Neural progenitor cell (in vitro differentiated cells): ENCODE results near the gene TIAL1. TPM values are rescaled to one million over a fixed set of nuclear protein-coding genes. Genes with fewer than 3 reads are reported as not detected.

Experiments
- DNase-seq: peaks from one replicate; pipeline ENCODE4 v3.0.0-alpha.2; 2016; ENCODE audit warnings: low spot score
- H2AFZ ChIP-seq: fragments of 200-600 bp; sonication (generic); replicated peaks from 2 replicates; pipeline ENCODE4 v1.6.1; 2016; ENCODE audit warnings: antibody characterized with exemption
- H3F3A ChIP-seq: fragments of 200-600 bp; sonication (generic); 2 replicates; pipeline ENCODE4 v1.6.1; 2016; ENCODE audit warnings: antibody characterized with exemption, low read depth
- H3K27ac ChIP-seq: fragments of 200-600 bp; sonication (generic); 2 replicates; pipeline ENCODE4 v1.5.1; 2016; ENCODE audit warnings: mild to moderate bottlenecking
- H3K27me3 ChIP-seq: fragments of 200-600 bp; sonication (generic); 2 replicates; pipeline ENCODE4 v1.6.1; 2016; ENCODE audit warnings: mild to moderate bottlenecking, moderate library complexity
- H3K36me3 ChIP-seq: fragments of 200-600 bp; sonication (generic); 2 replicates; pipeline ENCODE4 v1.5.1; 2016
- H3K4me1 ChIP-seq: fragments of 200-600 bp; sonication (generic); 2 replicates; pipeline ENCODE4 v1.6.1; 2016; ENCODE audit warnings: mixed run types
- H3K4me2 ChIP-seq: fragments of 200-600 bp; sonication (generic); 2 replicates; pipeline ENCODE4 v1.6.1; 2016
- H3K4me3 ChIP-seq: fragments of 200-600 bp; sonication (generic); 2 replicates; pipeline ENCODE4 v1.5.1; 2016
- H3K79me2 ChIP-seq: fragments of 200-600 bp; sonication (generic); 2 replicates; pipeline ENCODE4 v1.6.1; 2016; ENCODE audit warnings: low read depth
- H3K9ac ChIP-seq: fragments of 200-600 bp; sonication (generic); 2 replicates; pipeline ENCODE4 v1.6.1; 2016
- H3K9me3 ChIP-seq: fragments of 200-600 bp; sonication (generic); 2 replicates; pipeline ENCODE4 v1.5.1; 2016; ENCODE audit warnings: low read depth
- H4K20me1 ChIP-seq: fragments of 200-600 bp; sonication (generic); 2 replicates; pipeline ENCODE4 v1.6.1; 2016; ENCODE audit warnings: low read depth
- H3K27ac Mint-ChIP-seq: 3 replicates; pipeline ENCODE4 v1.8.0; 2021; ENCODE audit warnings: mixed read lengths
- H3K27me3 Mint-ChIP-seq: 2 replicates; pipeline ENCODE4 v1.8.0; 2022; ENCODE audit warnings: low read depth, mild to moderate bottlenecking, inconsistent platforms, moderate library complexity, mixed read lengths; ENCODE audit not compliant: insufficient read depth
- H3K36me3 Mint-ChIP-seq: 3 replicates; pipeline ENCODE4 v1.8.0; 2021; ENCODE audit warnings: mixed read lengths
- H3K4me1 Mint-ChIP-seq: 3 replicates; pipeline ENCODE4 v1.8.0; 2021; ENCODE audit warnings: mixed read lengths
- H3K4me3 Mint-ChIP-seq: 3 replicates; pipeline ENCODE4 v1.8.0; 2021; ENCODE audit warnings: mild to moderate bottlenecking, moderate library complexity, mixed read lengths
- H3K9me3 Mint-ChIP-seq: 3 replicates; pipeline ENCODE4 v1.8.0; 2020; ENCODE audit warnings: mixed read lengths
- CTCF ChIP-seq: fragments of 200-600 bp; sonication (generic); IDR thresholded peaks from 2 replicates; pipeline ENCODE4 v1.5.1; 2017; ENCODE audit warnings: antibody characterized with exemption, mild to moderate bottlenecking
- EZH2 ChIP-seq: fragments of 200-600 bp; sonication (generic); IDR thresholded peaks from 2 replicates; pipeline ENCODE4 v1.6.1; 2017; ENCODE audit warnings: antibody characterized with exemption, mild to moderate bottlenecking, moderate library complexity
- EZH2phosphoT487 ChIP-seq: fragments of 200-600 bp; sonication (generic); IDR thresholded peaks from 2 replicates; pipeline ENCODE4 v1.6.1; 2017; ENCODE audit warnings: antibody characterized with exemption
- total RNA-seq: library from RNA; depleted of rRNA; stranded (reverse); fragments of >200 nt; gene quantifications from 2 replicates; pipeline ENCODE4 v1.2.3, GENCODE V29; 2015; ENCODE audit warnings: low replicate concordance

TIAL1 gene
- total RNA-seq, 1 donor from 2014 or later, result 166 TPM

GRCh38 chr10:119604468-119604867 is 7.7 kb upstream of the TIAL1 start:
- DNase-seq, result no peak
- no peak overlapping the region for H3K9ac ChIP-seq
- Mint-ChIP-seq H3K36me3 (no peaks in the 10 kb centered on the region), H3K9me3 (no peaks in the 10 kb centered on the region), H3K4me3 (no peak overlapping the region), H3K27ac (no peak overlapping the region), H3K27me3 (peaks cover 2% of the 10 kb centered on the region), H3K4me1 (peaks cover 8% of the 10 kb centered on the region)
- H2AFZ ChIP-seq, result no peak overlapping the region
- TF ChIP-seq EZH2phosphoT487 (no peak), CTCF (no peak)
- H3K79me2 ChIP-seq, result no peaks in the 10 kb centered on the region
- no peak overlapping the region for H3K4me3 ChIP-seq
- no peaks in the 10 kb centered on the region for H4K20me1 ChIP-seq
- no peaks in the 10 kb centered on the region for H3K27me3 ChIP-seq
- no peaks in the 10 kb centered on the region for H3K36me3 ChIP-seq
- H3K27ac ChIP-seq, result no peak overlapping the region
- no peak overlapping the region for H3K4me2 ChIP-seq
- peaks cover 2% of the 10 kb centered on the region for H3F3A ChIP-seq
- no peaks in the 10 kb centered on the region for H3K4me1 ChIP-seq
- no peaks in the 10 kb centered on the region for H3K9me3 ChIP-seq

GRCh38 chr10:119602241-119603095 is 5.7 kb upstream of the TIAL1 start:
- no peak overlapping the region for H3K4me3 Mint-ChIP-seq

GRCh38 chr10:119598397-119598796 is 1.6 kb upstream of the TIAL1 start:
- Mint-ChIP-seq H3K36me3 (peaks cover 7% of the 10 kb centered on the region), H3K27ac (no peak overlapping the region), H3K27me3 (no peaks in the 10 kb centered on the region), H3K9me3 (peaks cover 2% of the 10 kb centered on the region), H3K4me3 (no peak overlapping the region), H3K4me1 (peaks cover 23% of the 10 kb centered on the region)
- Histone ChIP-seq H3K27me3 (no peaks in the 10 kb centered on the region), H3K4me3 (no peak overlapping the region), H3K4me2 (no peak overlapping the region), H3K27ac (no peak overlapping the region), H3F3A (peaks cover 18% of the 10 kb centered on the region), H3K4me1 (peaks cover 24% of the 10 kb centered on the region), H3K79me2 (peaks cover 31% of the 10 kb centered on the region), H3K9me3 (no peaks in the 10 kb centered on the region), H3K9ac (no peak overlapping the region), H4K20me1 (peaks cover 24% of the 10 kb centered on the region), H2AFZ (no peak overlapping the region), H3K36me3 (peaks cover 3% of the 10 kb centered on the region)
- TF ChIP-seq CTCF, result no peak
- TF ChIP-seq EZH2, result no peak
- no peak for TF ChIP-seq EZH2phosphoT487
- no peak for DNase-seq

More at GRCh38 chr10:119602241-119603095, 5.7 kb upstream of the TIAL1 start:
- Mint-ChIP-seq H3K4me1 (peaks cover 4% of the 10 kb centered on the region), H3K27me3 (no peaks in the 10 kb centered on the region), H3K36me3 (no peaks in the 10 kb centered on the region), H3K27ac (no peak overlapping the region), H3K9me3 (peaks cover 2% of the 10 kb centered on the region)
- H3K27ac ChIP-seq, result no peak overlapping the region
- H3K79me2 ChIP-seq, result no peaks in the 10 kb centered on the region
- no peak overlapping the region for H3K9ac ChIP-seq
- H3K9me3 ChIP-seq, result no peaks in the 10 kb centered on the region
- peaks cover 6% of the 10 kb centered on the region for H3F3A ChIP-seq
- no peak overlapping the region for H3K4me3 ChIP-seq
- TF ChIP-seq EZH2 (no peak), EZH2phosphoT487 (no peak), CTCF (peak; percentile 54)
- peaks cover 5% of the 10 kb centered on the region for H3K4me1 ChIP-seq
- H2AFZ ChIP-seq, result no peak overlapping the region
- H4K20me1 ChIP-seq, result no peaks in the 10 kb centered on the region
- peak; percentile 49 for DNase-seq
- no peak overlapping the region for H3K4me2 ChIP-seq
- no peaks in the 10 kb centered on the region for H3K36me3 ChIP-seq
- H3K27me3 ChIP-seq, result no peaks in the 10 kb centered on the region
